HG03439 (cell line): ENCODE data around the gene ENO2.
A peak's percentile ranks its signal among the peaks of the same experiment; 100 is the strongest.

Experiments used
- ATAC-seq: cut with Tn5 transposase; IDR thresholded peaks from one replicate; pipeline ENCODE4 v1.9.1; 2021; ENCODE audit warnings: mild to moderate bottlenecking, moderate library complexity; ENCODE audit not compliant: unreplicated experiment

Gene ENO2

DNA sequence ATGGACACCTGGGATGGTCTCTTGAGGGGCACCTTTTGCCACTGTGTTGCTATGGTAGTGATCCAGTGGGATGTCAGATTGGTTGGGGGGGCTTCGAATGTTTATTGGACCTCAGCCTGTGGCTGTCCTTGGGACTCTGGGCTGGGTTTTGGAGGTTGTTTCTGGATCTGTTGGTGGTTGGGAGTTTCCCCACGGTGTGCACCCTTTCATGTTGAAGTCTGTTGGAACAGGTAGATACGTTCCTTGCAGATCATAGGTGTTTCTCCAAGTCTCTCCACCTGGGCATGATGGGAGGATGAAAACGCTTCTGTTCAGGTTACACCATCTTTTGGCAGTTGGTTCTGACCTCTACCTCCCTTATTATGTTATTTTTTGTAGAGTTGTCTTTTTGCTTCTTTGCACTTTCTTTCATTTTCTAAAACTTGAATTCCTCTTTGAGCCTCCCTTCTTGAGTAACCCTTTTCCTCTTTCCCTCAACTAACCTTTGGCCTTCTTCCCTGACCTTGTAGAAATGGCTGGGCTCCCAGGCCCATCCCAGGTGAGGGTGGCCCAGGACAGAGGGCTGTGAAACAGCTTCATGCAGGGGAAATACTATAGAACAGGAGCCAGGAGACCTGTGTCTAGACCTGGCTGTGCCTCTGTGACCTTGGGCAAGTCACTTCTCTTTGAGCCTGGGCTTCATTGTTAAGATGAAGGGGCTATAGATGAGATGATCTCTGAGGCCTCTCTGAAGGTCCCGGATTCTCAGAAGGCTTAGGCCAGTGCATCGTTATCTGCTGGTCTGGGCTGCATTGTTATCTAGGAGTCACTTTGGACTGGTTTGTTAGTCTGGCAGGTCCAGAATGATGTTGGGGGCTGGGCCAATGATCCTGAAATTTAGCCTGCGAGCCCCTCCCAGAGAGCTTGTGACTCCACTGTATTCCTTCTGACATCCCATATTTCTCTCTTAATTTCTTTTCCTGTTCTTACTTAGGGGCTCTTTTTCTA is 15.4 kb downstream of the ENO2 start:
- no peak for ATAC-seq

DNA sequence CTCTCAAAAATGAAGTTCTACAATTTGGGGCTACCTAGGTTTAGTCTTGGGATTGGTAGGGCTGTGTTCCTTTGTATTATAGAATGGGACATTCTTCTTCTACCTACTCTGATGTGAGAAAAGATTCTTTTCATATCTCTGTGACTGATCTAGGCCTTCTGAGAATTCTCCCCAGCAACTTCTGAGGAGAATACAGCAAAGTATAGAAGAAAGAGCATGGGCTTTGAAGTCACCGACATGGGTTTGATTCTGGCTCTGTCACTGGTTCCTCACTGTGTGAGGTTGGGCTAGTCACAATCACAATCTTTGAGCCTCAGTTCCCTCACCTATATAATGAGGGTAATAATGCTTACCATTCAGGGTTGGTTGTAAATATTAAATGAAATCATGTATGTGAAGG is 18.4 kb downstream of the ENO2 start:
- no peak for ATAC-seq

DNA sequence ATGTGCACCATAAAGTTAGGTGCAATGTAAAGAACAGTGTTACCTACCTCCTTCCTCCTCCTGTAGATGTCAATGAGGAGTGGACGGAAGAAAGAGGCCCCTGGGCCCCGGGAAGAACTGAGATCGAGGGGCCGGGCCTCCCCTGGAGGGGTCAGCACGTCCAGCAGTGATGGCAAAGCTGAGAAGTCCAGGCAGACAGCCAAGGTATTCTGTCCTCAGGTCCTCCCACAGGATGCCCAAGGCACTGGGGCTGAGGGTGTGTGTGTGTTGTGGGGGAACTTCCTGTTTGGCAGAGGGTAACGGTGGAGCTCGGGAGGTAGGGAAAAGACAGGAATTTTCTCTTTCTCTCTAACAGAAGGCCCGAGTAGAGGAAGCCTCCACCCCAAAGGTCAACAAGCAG is 19.7 kb downstream of the ENO2 start:
- no peak for ATAC-seq

DNA sequence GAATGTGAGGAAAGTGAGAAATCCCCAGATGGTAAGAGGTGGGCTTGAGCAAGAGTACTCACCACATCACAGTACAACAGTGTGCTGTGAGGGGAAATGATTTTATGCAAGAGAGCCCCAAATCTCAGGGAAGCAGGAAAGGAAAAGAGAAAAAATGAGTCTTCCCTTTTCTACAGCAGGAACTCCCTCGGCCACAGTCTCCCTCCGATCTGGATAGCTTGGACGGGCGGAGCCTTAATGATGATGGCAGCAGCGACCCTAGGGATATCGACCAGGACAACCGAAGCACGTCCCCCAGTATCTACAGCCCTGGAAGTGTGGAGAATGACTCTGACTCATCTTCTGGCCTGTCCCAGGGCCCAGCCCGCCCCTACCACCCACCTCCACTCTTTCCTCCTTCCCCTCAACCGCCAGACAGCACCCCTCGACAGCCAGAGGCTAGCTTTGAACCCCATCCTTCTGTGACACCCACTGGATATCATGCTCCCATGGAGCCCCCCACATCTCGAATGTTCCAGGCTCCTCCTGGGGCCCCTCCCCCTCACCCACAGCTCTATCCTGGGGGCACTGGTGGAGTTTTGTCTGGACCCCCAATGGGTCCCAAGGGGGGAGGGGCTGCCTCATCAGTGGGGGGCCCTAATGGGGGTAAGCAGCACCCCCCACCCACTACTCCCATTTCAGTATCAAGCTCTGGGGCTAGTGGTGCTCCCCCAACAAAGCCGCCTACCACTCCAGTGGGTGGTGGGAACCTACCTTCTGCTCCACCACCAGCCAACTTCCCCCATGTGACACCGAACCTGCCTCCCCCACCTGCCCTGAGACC is 21.2 kb downstream of the ENO2 start:
- ATAC-seq = no peak

DNA sequence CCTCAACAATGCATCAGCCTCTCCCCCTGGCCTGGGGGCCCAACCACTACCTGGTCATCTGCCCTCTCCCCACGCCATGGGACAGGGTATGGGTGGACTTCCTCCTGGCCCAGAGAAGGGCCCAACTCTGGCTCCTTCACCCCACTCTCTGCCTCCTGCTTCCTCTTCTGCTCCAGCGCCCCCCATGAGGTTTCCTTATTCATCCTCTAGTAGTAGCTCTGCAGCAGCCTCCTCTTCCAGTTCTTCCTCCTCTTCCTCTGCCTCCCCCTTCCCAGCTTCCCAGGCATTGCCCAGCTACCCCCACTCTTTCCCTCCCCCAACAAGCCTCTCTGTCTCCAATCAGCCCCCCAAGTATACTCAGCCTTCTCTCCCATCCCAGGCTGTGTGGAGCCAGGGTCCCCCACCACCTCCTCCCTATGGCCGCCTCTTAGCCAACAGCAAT is 21.8 kb downstream of the ENO2 start:
- no peak for ATAC-seq

DNA sequence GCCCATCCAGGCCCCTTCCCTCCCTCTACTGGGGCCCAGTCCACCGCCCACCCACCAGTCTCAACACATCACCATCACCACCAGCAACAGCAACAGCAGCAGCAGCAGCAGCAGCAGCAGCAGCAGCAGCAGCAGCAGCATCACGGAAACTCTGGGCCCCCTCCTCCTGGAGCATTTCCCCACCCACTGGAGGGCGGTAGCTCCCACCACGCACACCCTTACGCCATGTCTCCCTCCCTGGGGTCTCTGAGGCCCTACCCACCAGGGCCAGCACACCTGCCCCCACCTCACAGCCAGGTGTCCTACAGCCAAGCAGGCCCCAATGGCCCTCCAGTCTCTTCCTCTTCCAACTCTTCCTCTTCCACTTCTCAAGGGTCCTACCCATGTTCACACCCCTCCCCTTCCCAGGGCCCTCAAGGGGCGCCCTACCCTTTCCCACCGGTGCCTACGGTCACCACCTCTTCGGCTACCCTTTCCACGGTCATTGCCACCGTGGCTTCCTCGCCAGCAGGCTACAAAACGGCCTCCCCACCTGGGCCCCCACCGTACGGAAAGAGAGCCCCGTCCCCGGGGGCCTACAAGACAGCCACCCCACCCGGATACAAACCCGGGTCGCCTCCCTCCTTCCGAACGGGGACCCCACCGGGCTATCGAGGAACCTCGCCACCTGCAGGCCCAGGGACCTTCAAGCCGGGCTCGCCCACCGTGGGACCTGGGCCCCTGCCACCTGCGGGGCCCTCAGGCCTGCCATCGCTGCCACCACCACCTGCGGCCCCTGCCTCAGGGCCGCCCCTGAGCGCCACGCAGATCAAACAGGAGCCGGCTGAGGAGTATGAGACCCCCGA is 22.5 kb downstream of the ENO2 start:
- peak; percentile 9 for ATAC-seq

DNA sequence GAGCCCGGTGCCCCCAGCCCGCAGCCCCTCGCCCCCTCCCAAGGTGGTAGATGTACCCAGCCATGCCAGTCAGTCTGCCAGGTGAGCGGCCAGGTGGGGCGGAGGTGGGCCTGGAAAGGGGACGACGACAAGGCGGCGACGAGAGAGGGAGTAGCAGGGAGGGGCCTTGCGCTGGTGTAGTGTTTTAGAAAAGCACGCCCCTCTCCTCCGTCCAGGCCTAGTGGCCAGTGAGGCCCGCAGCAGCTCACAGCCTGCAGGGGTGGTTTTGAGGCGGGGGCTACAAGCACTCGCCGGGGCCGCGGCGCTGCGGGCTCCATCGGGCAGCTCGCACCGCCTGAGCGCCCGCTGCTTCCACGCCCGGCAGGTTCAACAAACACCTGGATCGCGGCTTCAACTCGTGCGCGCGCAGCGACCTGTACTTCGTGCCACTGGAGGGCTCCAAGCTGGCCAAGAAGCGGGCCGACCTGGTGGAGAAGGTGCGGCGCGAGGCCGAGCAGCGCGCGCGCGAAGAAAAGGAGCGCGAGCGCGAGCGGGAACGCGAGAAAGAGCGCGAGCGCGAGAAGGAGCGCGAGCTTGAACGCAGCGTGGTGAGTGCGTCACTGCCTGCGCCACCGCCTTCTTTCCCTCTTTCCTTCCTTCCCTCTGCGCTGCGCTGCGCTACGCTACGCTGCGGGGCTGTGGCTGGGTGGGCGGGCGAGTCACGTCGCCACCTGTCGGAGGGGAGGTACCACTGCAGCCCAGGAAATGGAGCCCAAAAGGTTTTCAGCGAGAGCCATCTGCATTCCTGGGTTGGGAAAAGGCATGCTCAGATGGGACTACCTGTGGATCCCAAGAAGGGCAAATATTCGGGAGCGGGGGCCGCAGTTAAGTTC is 23.3 kb downstream of the ENO2 start:
- ATAC-seq = peak; percentile 77

DNA sequence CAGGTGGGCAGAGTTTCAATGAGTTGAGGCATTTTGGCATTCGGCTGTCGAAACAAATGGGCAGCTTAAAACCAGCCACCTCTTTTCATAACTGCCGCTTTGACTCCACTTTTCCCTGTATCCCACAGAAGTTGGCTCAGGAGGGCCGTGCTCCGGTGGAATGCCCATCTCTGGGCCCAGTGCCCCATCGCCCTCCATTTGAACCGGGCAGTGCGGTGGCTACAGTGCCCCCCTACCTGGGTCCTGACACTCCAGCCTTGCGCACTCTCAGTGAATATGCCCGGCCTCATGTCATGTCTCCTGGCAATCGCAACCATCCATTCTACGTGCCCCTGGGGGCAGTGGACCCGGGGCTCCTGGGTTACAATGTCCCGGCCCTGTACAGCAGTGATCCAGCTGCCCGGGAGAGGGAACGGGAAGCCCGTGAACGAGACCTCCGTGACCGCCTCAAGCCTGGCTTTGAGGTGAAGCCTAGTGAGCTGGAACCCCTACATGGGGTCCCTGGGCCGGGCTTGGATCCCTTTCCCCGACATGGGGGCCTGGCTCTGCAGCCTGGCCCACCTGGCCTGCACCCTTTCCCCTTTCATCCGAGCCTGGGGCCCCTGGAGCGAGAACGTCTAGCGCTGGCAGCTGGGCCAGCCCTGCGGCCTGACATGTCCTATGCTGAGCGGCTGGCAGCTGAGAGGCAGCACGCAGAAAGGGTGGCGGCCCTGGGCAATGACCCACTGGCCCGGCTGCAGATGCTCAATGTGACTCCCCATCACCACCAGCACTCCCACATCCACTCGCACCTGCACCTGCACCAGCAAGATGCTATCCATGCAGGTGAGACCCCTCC is 24.2 kb downstream of the ENO2 start:
- no peak for ATAC-seq

DNA sequence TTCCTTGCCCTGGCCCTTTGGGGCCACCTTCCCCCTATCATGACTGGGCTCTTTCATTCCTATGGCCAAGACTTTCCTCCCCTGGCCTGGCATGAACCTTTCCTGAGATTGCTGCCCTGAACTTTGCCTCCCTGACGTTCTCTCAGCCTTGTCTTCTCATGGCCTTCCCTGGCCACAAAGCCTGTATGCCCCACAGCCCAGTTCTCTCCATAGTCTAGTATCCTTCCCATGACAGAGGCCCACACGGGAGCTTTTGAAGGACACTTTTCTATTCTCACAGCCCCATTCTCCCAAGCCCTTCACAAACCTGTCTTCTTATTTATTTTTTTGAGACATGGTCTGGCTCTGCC is 24.8 kb downstream of the ENO2 start:
- no peak for ATAC-seq

DNA sequence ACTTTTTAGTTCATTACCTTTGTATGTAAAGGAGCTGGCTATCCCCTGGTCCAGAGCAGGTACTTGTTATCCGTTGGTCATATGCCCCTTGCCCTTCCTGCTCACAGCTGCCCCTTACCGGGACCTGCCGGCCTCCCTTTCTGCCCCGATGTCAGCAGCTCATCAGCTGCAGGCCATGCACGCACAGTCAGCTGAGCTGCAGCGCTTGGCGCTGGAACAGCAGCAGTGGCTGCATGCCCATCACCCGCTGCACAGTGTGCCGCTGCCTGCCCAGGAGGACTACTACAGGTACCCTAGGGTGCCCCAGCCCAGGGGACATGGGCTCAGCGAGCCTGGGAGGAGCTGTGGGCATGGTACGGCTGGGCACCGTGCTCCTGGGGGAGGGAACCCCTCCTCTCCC is 26.9 kb downstream of the ENO2 start:
- ATAC-seq = no peak

DNA sequence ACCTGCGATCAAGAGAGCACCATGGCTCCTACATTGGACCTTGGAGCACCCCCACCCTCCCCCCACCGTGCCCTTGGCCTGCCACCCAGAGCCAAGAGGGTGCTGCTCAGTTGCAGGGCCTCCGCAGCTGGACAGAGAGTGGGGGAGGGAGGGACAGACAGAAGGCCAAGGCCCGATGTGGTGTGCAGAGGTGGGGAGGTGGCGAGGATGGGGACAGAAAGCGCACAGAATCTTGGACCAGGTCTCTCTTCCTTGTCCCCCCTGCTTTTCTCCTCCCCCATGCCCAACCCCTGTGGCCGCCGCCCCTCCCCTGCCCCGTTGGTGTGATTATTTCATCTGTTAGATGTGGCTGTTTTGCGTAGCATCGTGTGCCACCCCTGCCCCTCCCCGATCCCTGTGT is 27.4 kb downstream of the ENO2 start:
- ATAC-seq = no peak

DNA sequence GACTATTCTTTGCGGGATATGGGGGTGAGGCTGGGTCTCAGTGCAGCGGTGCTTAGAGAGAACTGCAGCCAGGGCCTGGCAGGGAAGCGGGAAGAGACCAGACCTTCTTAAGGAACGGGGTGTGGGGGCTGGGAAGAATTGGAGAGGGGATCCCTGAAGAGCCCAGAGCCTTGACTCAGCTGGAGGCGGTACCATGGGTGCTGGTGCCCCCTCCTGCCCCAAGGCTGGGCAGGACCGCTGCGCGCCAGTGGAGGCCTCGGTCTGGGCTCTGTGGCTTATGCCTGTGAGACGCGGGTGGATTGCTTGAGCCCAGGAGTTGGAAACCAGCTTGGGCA is 27.9 kb downstream of the ENO2 start:
- ATAC-seq = no peak

DNA sequence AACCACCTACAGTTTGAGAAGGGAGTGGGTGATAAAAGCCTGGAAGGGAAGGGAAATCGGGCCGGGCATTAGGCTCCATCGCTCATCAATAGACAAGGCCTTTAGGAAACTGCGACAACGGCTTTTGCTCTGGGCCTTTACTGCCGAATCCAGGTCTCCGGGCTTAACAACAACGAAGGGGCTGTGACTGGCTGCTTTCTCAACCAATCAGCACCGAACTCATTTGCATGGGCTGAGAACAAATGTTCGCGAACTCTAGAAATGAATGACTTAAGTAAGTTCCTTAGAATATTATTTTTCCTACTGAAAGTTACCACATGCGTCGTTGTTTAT is 29.0 kb downstream of the ENO2 start:
- ATAC-seq = peak; percentile 35

DNA sequence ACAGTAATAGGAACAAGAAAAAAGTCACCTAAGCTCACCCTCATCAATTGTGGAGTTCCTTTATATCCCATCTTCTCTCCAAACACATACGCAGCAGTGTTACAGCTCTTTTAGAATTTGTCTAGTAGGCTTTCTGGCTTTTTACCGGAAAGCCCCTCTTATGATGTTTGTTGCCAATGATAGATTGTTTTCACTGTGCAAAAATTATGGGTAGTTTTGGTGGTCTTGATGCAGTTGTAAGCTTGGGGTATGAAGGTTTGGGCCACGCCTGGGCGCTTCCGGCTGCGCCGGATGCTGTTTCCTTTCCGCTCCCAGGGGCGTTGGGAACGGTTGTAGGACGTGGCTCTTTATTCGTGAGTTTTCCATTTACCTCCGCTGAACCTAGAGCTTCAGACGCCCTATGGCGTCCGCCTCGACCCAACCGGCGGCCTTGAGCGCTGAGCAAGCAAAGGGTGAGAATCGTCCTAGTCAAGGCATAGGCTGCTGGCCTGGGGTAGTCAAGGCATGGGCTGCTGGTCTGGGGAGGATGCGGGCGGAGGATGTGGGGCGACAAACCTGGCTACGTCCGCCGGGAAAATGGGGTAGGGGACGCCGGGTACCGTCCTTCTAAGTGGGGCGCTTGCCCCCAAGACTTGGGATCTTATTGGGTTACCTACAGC is 29.5 kb downstream of the ENO2 start, which contains the start of the genes C12orf57 and RNU7-1:
Gene C12orf57 (plus strand): TSS at position 301 of the 659 bp plus-strand sequence. CDS start 100 bp downstream, at position 401.
Gene RNU7-1 (plus strand): TSS at position 95 of the 659 bp plus-strand sequence.
- ATAC-seq = peak; percentile 39

DNA sequence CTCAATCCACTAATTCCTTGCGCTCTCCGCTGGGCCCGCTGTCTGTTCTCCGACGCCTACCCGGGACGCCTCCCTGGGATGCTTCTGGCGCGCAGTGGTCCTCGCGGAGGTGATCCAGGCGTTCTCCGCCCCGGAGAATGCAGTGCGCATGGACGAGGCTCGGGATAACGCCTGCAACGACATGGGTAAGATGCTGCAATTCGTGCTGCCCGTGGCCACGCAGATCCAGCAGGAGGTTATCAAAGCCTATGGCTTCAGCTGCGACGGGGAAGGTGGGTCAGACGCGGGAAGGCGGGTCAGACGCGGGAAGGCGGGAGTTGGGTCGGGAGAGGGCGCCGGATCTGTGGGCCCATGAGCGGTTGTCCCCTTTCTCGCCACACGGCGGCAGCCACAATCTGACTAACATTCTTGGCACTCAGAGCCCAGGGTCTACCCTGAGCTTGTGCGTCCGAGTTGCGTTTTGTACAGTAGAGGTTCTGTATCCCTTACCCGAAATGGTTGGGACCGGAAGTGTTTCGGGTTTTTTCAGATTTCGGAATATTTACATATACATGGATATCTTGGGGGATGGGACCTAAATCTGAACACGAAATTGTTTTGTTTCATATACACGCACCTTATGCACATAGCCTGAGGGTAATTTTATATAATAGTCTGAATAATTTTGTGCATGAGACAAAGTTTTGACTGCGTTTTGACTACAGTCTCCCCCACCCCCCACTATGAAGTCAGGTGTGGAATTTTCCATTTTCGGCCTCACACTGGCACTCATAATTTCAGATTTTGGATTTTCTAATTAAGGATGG is 30.2 kb downstream of the ENO2 start:
- ATAC-seq = peak; percentile 32

DNA sequence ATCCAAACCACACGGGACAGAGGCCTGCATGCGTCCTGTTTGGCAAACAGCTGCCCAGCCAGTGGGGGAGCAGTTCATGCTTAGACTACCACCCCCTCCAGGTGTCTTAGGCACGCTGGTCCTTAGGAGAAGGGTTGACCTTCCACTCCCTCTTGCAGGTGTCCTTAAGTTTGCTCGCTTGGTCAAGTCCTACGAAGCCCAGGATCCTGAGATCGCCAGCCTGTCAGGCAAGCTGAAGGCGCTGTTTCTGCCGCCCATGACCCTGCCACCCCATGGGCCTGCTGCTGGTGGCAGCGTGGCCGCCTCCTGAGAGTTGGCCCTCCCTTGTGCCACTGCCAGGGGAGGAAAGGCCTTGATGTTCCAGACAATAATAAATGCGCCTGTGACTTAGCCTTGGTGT is 31.2 kb downstream of the ENO2 start:
- no peak for ATAC-seq

DNA sequence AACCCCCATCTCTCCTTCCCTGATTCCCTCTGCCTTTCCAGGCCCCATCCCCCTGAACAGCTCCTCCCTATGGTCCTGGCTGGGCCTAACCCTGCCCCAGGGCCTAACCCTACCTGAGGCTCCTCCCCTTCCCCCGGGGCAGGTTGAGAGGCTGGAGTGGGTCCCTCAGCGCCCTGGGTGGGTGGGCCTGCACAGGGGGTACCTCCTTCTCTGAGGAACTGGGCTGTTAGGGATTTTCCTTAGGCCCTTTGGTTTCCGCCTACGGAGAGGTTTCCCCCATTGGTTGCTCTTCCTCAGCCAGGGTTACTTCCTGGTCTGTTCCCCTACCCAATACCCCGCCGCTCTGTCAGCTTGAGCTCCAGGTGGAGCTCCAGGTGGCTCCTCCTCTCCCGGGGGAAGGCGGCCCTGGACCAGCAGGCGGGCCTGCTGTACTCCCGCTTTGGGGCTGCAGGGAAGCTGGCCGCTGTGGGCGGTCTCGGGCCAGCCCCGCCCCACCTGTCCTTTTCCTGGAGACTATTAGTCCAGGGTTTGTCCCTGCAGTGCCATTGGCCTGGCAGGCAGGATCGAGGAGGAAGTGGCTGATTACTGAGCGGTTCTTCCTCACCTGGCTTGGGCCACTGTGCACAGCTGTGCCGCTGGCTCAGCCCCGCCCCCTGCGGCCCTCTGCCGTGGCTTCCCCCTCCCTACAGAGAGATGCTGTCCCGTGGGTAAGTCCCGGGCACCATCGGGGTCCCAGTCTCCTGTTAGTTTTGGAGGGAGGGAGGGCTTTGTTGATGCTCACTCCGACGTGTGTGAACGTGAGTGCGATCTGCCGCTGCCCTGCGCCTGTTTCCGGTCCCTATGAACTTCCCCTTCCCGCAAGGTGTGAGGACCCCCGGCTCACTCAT is 31.9 kb downstream of the ENO2 start:
- no peak for ATAC-seq
